Peyer's patch (tissue), 4 donors: ENCODE results near the gene TRPV6. TPM values are rescaled to one million over a fixed set of nuclear protein-coding genes. Genes with fewer than 3 reads are reported as not detected.

Source experiments
- DNase-seq, 3 donors: peaks; one replicate each; pipeline ENCODE4 v3.0.0-alpha.2; 2017 to 2019
- H3K27ac ChIP-seq, 4 donors: fragments of 200-600 bp; sonication (generic); one replicate each; pipeline ENCODE4 v1.5.1; 2016 to 2019
- H3K27me3 ChIP-seq, 2 donors: fragments of 200-600 bp; sonication (generic); one replicate each; pipeline ENCODE4 v1.5.1; 2019
- H3K36me3 ChIP-seq, 3 donors: fragments of 200-600 bp; sonication (generic); one replicate each; pipeline ENCODE4 v1.5.1; 2016 to 2019
- H3K4me1 ChIP-seq, 4 donors: fragments of 200-600 bp; sonication (generic); one replicate each; pipeline ENCODE4 v1.5.1; 2016 to 2019
- H3K4me3 ChIP-seq, 4 donors: fragments of 200-600 bp; sonication (generic); 1 replicate in 3 of 4; 2 replicates in 1 of 4; pipeline ENCODE4 v1.5.1; 2016 to 2019; ENCODE audit warnings: mild to moderate bottlenecking in 1 of 4
- H3K9me3 ChIP-seq, 4 donors: fragments of 200-600 bp; sonication (generic); one replicate each; pipeline ENCODE4 v1.5.1; 2016 to 2019; ENCODE audit warnings: mild to moderate bottlenecking in 1 of 4
- CTCF ChIP-seq, 6 experiments: fragments of 450-650 bp in 4 of 6; fragments of 200-600 bp in 2 of 6; sonication (generic) in 1 of 6; IDR thresholded peaks; one replicate each; pipeline ENCODE4 v1.5.1; 2017 to 2019; ENCODE audit warnings: antibody characterized with exemption in 6 of 6, mild to moderate bottlenecking in 3 of 6, moderate library complexity in 1 of 6
- POLR2A ChIP-seq, 2 donors: fragments of 450-650 bp; IDR thresholded peaks; one replicate each; pipeline ENCODE4 v1.5.1; 2017; ENCODE audit warnings: antibody characterized with exemption in 2 of 2, mild to moderate bottlenecking in 2 of 2, moderate library complexity in 2 of 2
- total RNA-seq, 4 donors: library from RNA; depleted of rRNA; stranded (reverse); fragments of >200 nt; gene quantifications; one replicate each; pipeline ENCODE4 v1.1.0, GENCODE V29; 2016

TRPV6 gene
- total RNA-seq, 4 donors from 2014 or later, result 0.19 to 2.5 (median 0.82) TPM

- H3K27me3 ChIP-seq, result no peaks in the 10 kb centered on the region
- H3K4me1 ChIP-seq, result no peaks in the 10 kb centered on the region
- no peaks in the 10 kb centered on the region for H3K9me3 ChIP-seq
- no peak for TF ChIP-seq CTCF (IDR thresholded peaks at IDR 0.05)
- TF ChIP-seq POLR2A (IDR thresholded peaks at IDR 0.05), result no peak
- no peak overlapping the region for H3K4me3 ChIP-seq
- DNase-seq, result no peak
- no peaks in the 10 kb centered on the region for H3K36me3 ChIP-seq
- H3K27ac ChIP-seq, result no peak overlapping the region
These were observed 18.5 kb downstream of the TRPV6 start for GRCh38 chr7:142867097-142867378.

DNA sequence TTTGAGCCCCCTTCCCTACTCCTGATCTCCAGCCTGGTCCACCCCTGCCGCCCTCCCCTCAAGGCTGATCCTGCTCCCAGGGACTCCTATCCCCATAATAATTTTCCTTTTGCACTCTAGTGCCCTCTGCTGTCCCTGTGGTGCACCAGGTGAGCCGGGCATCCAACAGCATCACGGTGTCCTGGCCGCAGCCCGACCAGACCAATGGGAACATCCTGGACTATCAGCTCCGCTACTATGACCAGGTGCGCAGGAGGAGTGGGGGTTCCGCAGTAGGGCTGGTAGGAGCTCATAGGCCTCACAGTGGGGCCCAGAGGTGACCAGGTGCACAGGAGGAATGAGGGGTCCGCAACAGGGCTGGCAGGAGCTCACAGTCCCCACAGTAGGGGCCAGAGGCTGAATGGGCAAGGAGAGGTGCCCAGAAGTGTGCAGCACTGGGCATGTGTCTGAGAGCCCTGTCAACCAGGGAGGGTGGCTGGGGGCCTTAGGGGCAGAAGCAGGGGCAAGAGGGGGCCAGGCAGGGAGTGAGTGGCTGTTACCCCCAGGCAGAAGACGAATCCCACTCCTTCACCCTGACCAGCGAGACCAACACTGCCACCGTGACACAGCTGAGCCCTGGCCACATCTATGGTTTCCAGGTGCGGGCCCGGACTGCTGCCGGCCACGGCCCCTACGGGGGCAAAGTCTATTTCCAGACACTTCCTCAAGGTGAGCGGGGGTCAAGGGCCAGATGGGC lies 19.0 kb downstream of the TRPV6 start:
- peak in 4 of 6 experiments; percentile 41 to 52 (median 50) for TF ChIP-seq CTCF (IDR thresholded peaks at IDR 0.05)
- TF ChIP-seq POLR2A (IDR thresholded peaks at IDR 0.05), result no peak
- Histone ChIP-seq H3K9me3 (no peaks in the 10 kb centered on the region), H3K36me3 (no peaks in the 10 kb centered on the region), H3K4me1 (no peaks in the 10 kb centered on the region), H3K27me3 (no peaks in the 10 kb centered on the region), H3K27ac (no peak overlapping the region), H3K4me3 (no peak overlapping the region)
- DNase-seq, result peak in 1 of 3 donors; percentile 67

- H3K36me3 ChIP-seq, result no peaks in the 10 kb centered on the region
- H3K4me3 ChIP-seq, result no peak overlapping the region
- no peak overlapping the region for H3K27ac ChIP-seq
- H3K9me3 ChIP-seq, result no peaks in the 10 kb centered on the region
- H3K27me3 ChIP-seq, result no peaks in the 10 kb centered on the region
- no peak for TF ChIP-seq CTCF (IDR thresholded peaks at IDR 0.05)
- TF ChIP-seq POLR2A (IDR thresholded peaks at IDR 0.05), result no peak
- H3K4me1 ChIP-seq, result no peaks in the 10 kb centered on the region
- DNase-seq, result no peak
These were observed 19.8 kb downstream of the TRPV6 start for GRCh38 chr7:142865766-142866165.

GRCh38 chr7:142864980-142865747 lies 20.4 kb downstream of the TRPV6 start:
- DNase-seq, result no peak
- H3K4me1 ChIP-seq, result no peaks in the 10 kb centered on the region
- H3K36me3 ChIP-seq, result no peaks in the 10 kb centered on the region
- H3K27ac ChIP-seq, result no peak overlapping the region
- no peaks in the 10 kb centered on the region for H3K9me3 ChIP-seq
- H3K4me3 ChIP-seq, result no peak overlapping the region
- TF ChIP-seq CTCF (IDR thresholded peaks at IDR 0.05) (no peak), POLR2A (IDR thresholded peaks at IDR 0.05) (no peak)
- no peaks in the 10 kb centered on the region for H3K27me3 ChIP-seq

DNA sequence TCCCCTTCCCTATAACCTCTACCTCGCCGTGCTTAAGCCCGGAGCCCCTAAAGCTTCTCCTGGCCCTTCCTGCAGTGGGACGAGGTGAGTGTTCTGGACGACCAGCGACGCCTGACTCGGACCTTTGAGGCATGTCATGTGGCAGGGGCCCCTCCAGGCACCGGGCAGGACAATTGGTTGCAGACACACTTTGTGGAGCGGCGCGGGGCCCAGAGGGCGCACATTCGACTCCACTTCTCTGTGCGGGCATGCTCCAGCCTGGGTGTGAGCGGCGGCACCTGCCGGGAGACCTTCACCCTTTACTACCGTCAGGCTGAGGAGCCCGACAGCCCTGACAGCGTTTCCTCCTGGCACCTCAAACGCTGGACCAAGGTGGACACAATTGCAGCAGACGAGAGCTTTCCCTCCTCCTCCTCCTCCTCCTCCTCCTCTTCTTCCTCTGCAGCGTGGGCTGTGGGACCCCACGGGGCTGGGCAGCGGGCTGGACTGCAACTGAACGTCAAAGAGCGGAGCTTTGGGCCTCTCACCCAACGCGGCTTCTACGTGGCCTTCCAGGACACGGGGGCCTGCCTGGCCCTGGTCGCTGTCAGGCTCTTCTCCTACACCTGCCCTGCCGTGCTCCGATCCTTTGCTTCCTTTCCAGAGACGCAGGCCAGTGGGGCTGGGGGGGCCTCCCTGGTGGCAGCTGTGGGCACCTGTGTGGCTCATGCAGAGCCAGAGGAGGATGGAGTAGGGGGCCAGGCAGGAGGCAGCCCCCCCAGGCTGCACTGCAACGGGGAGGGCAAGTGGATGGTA lies 21.5 kb downstream of the TRPV6 start:
- no peak overlapping the region for H3K27ac ChIP-seq
- H3K36me3 ChIP-seq, result no peaks in the 10 kb centered on the region
- no peaks in the 10 kb centered on the region for H3K9me3 ChIP-seq
- TF ChIP-seq POLR2A (IDR thresholded peaks at IDR 0.05) (no peak), CTCF (IDR thresholded peaks at IDR 0.05) (no peak)
- no peaks in the 10 kb centered on the region for H3K27me3 ChIP-seq
- no peaks in the 10 kb centered on the region for H3K4me1 ChIP-seq
- H3K4me3 ChIP-seq, result no peak overlapping the region
- DNase-seq, result peak in 1 of 3 donors; percentile 8
